GM12801 (cell line): Measurements from ENCODE around the gene NUMA1.

Experiments used
- CTCF ChIP-seq: IDR thresholded peaks from one replicate; pipeline ENCODE4 v1.5.1; 2011; ENCODE audit warnings: control low read depth; ENCODE audit not compliant: insufficient read length; ENCODE audit errors: extremely low read depth

The NUMA1 gene

GRCh38 chr11:71996517-71996916 is 83.8 kb downstream of the NUMA1 start:
- no peak for TF ChIP-seq CTCF

GRCh38 chr11:71995726-71996291 is 84.5 kb downstream of the NUMA1 start:
- no peak for TF ChIP-seq CTCF

- no peak for TF ChIP-seq CTCF
Observed at GRCh38 chr11:71994786-71995185, 85.6 kb downstream of the NUMA1 start.

GRCh38 chr11:71992136-71992730 is 88.1 kb downstream of the NUMA1 start:
- no peak for TF ChIP-seq CTCF

- TF ChIP-seq CTCF: no peak
Observed at GRCh38 chr11:71991494-71991893, 88.8 kb downstream of the NUMA1 start.

GRCh38 chr11:71990701-71991100 is 89.6 kb downstream of the NUMA1 start:
- no peak for TF ChIP-seq CTCF

- TF ChIP-seq CTCF: no peak
Observed at GRCh38 chr11:71988050-71988449, 92.3 kb downstream of the NUMA1 start.

- TF ChIP-seq CTCF: no peak
Observed at GRCh38 chr11:71987521-71987920, 92.8 kb downstream of the NUMA1 start.
